HG03066 (cell line): Measurements from ENCODE around the gene WDR77.

ENCODE experiments used
- ATAC-seq: cut with Tn5 transposase; IDR thresholded peaks from one replicate; pipeline ENCODE4 v1.9.1; 2021; ENCODE audit warnings: low read depth; ENCODE audit not compliant: unreplicated experiment

WDR77 gene

GRCh38 chr1:111470596-111470995 lies 21.5 kb upstream of the WDR77 start:
- no peak for ATAC-seq

GRCh38 chr1:111469539-111469938 lies 20.5 kb upstream of the WDR77 start:
- ATAC-seq: no peak

GRCh38 chr1:111468717-111469100 lies 19.7 kb upstream of the WDR77 start:
- no peak for ATAC-seq

GRCh38 chr1:111467865-111468716 lies 19.0 kb upstream of the WDR77 start:
- ATAC-seq: no peak

- no peak for ATAC-seq
Observed at GRCh38 chr1:111466480-111466879, 17.4 kb upstream of the WDR77 start.

GRCh38 chr1:111465754-111466153 lies 16.7 kb upstream of the WDR77 start:
- no peak for ATAC-seq

GRCh38 chr1:111463029-111463683 lies 14.1 kb upstream of the WDR77 start:
- ATAC-seq: no peak

GRCh38 chr1:111462370-111463028 lies 13.4 kb upstream of the WDR77 start:
- ATAC-seq: no peak

- ATAC-seq: no peak
Observed at GRCh38 chr1:111461765-111462164, 12.7 kb upstream of the WDR77 start.

GRCh38 chr1:111455642-111456031 lies 6.6 kb upstream of the WDR77 start:
- no peak for ATAC-seq

- no peak for ATAC-seq
Observed at GRCh38 chr1:111454859-111455641, 6.0 kb upstream of the WDR77 start.

GRCh38 chr1:111453706-111454105 lies 4.7 kb upstream of the WDR77 start:
- no peak for ATAC-seq

- ATAC-seq: no peak
Observed at GRCh38 chr1:111452581-111452980, 3.5 kb upstream of the WDR77 start.

GRCh38 chr1:111450185-111450584 lies 1.1 kb upstream of the WDR77 start:
- ATAC-seq: no peak

GRCh38 chr1:111449703-111450017 lies 604 bp upstream of the WDR77 start:
- no peak for ATAC-seq

GRCh38 chr1:111448482-111448917 lies 556 bp downstream of the WDR77 start:
- no peak for ATAC-seq

GRCh38 chr1:111446967-111447892 lies 1.8 kb downstream of the WDR77 start:
- no peak for ATAC-seq

GRCh38 chr1:111446546-111446945 lies 2.5 kb downstream of the WDR77 start:
- ATAC-seq: no peak

- no peak for ATAC-seq
Observed at GRCh38 chr1:111444031-111444430, 5.0 kb downstream of the WDR77 start.

- no peak for ATAC-seq
Observed at GRCh38 chr1:111442457-111442856, 6.6 kb downstream of the WDR77 start.
